ENCODE measurements around the gene CMTM4.

- TF ChIP-seq EZH2 (IDR thresholded peaks at IDR 0.05; ENCODE audit: insufficient read depth, poor library complexity, severe bottlenecking) (no peak), EZH2phosphoT487 (IDR thresholded peaks at IDR 0.05; ENCODE audit: insufficient read depth, low read depth) (no peak)
Observed at GRCh38 chr16:66575060-66575459, 121.5 kb downstream of the CMTM4 start.
